ENCODE data around the gene LAMA4. TPM values are rescaled to one million over a fixed set of nuclear protein-coding genes. Genes with fewer than 3 reads are reported as not detected.

Gene LAMA4, protein sequence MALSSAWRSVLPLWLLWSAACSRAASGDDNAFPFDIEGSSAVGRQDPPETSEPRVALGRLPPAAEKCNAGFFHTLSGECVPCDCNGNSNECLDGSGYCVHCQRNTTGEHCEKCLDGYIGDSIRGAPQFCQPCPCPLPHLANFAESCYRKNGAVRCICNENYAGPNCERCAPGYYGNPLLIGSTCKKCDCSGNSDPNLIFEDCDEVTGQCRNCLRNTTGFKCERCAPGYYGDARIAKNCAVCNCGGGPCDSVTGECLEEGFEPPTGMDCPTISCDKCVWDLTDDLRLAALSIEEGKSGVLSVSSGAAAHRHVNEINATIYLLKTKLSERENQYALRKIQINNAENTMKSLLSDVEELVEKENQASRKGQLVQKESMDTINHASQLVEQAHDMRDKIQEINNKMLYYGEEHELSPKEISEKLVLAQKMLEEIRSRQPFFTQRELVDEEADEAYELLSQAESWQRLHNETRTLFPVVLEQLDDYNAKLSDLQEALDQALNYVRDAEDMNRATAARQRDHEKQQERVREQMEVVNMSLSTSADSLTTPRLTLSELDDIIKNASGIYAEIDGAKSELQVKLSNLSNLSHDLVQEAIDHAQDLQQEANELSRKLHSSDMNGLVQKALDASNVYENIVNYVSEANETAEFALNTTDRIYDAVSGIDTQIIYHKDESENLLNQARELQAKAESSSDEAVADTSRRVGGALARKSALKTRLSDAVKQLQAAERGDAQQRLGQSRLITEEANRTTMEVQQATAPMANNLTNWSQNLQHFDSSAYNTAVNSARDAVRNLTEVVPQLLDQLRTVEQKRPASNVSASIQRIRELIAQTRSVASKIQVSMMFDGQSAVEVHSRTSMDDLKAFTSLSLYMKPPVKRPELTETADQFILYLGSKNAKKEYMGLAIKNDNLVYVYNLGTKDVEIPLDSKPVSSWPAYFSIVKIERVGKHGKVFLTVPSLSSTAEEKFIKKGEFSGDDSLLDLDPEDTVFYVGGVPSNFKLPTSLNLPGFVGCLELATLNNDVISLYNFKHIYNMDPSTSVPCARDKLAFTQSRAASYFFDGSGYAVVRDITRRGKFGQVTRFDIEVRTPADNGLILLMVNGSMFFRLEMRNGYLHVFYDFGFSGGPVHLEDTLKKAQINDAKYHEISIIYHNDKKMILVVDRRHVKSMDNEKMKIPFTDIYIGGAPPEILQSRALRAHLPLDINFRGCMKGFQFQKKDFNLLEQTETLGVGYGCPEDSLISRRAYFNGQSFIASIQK (N-terminal part only)
- not detected for total RNA-seq

- H3K27me3 Mint-ChIP-seq = peaks cover 35% of the 10 kb centered on the region
- H3K27ac Mint-ChIP-seq = peak within 1 kb of the TSS; percentile 31
- H3K36me3 Mint-ChIP-seq = no peaks in the 10 kb centered on the region
- peaks cover 12% of the 10 kb centered on the region for H3K4me1 Mint-ChIP-seq
- peak; percentile 22 for DNase-seq
- H3K4me3 Mint-ChIP-seq = peak within 1 kb of the TSS; percentile 65
- no peaks in the 10 kb centered on the region for H3K9me3 Mint-ChIP-seq
These were observed at the start of gene LAMA4 for GRCh38 chr6:112253841-112254816. Gene LAMA4, minus strand, starts transcription at chr6:112254567. Its CDS starts 417 bp downstream, at chr6:112254150.

DNA sequence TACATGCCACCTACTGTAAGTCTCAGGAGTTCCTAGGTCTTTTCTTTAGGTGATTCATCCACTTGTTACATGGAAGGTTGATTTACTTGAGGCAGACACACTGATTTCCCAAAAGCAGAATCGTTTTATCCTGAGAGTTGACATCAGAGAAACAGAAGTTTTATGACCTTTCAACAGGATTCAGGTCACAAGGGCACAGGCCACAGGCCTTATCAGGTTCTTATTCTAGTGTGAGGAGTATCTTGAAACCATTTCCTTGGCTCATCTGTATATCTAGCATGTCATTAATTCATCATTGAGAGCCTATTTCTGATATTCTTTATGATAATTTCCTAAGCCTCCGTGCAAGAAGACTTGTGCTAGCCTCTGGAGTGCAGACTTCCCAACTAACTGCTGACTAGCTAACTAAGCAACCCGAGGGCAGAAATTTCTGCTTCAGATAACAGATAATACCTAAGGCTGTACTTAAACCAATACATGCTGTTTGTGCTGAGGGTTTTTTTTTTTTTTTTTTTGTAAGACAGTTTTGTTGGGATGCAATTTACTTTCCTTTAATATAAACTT lies 47.9 kb upstream of the LAMA4 start:
- H3K9me3 Mint-ChIP-seq = no peaks in the 10 kb centered on the region
- no peak for DNase-seq
- peaks cover 17% of the 10 kb centered on the region for H3K27me3 Mint-ChIP-seq
- no peaks in the 10 kb centered on the region for H3K4me1 Mint-ChIP-seq
- no peak overlapping the region for H3K27ac Mint-ChIP-seq
- H3K36me3 Mint-ChIP-seq = no peaks in the 10 kb centered on the region
- no peak overlapping the region for H3K4me3 Mint-ChIP-seq

DNA sequence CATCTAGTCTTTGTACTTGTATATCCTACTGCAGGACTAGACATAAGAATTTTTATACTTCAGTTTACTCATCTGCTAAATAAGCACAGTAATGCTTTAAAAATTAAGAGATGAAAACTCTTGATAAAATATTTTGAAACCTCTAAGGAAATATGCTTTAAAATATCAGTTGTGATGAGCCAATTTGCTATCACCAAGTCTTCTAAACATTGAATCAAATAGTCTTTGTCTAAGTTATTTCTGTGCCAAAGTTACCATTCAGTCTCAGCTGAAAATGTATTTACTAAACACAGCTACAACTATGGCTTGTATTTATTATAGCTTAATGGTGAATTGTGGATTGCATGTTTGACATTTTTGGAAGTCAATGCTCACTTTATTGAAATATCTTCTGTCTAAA lies 46.5 kb upstream of the LAMA4 start:
- Mint-ChIP-seq H3K27ac (no peak overlapping the region), H3K9me3 (no peaks in the 10 kb centered on the region), H3K4me3 (no peak overlapping the region), H3K36me3 (no peaks in the 10 kb centered on the region), H3K4me1 (no peaks in the 10 kb centered on the region), H3K27me3 (peaks cover 11% of the 10 kb centered on the region)
- no peak for DNase-seq

GRCh38 chr6:112298816-112299281 lies 44.5 kb upstream of the LAMA4 start:
- DNase-seq = no peak
- H3K27ac Mint-ChIP-seq = no peak overlapping the region
- H3K9me3 Mint-ChIP-seq = no peaks in the 10 kb centered on the region
- H3K4me3 Mint-ChIP-seq = no peak overlapping the region
- no peaks in the 10 kb centered on the region for H3K36me3 Mint-ChIP-seq
- peaks cover 10% of the 10 kb centered on the region for H3K27me3 Mint-ChIP-seq
- no peaks in the 10 kb centered on the region for H3K4me1 Mint-ChIP-seq

- Mint-ChIP-seq H3K36me3 (no peaks in the 10 kb centered on the region), H3K27ac (no peak overlapping the region), H3K27me3 (peaks cover 10% of the 10 kb centered on the region), H3K9me3 (no peaks in the 10 kb centered on the region), H3K4me3 (no peak overlapping the region), H3K4me1 (no peaks in the 10 kb centered on the region)
- DNase-seq = no peak
These were observed 43.8 kb upstream of the LAMA4 start for GRCh38 chr6:112298021-112298745.

DNA sequence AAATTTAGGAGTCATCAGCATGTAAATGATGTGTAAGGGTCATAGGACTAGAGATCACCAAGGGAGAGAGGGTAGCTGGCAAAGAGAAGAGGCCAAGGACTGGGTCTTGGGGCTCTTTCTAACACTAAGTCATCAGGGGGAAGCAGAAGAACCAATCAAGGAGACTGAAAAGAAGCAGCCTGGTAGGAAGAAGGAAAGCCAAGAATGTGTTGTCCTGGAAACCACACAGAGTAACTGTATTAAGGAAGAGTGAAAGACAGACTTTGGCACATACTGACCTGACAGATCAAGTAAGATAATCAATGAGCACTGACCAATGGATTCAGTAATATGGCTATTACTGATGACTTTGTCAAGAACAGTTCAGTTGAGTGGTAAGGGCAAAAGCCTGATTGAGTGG lies 42.3 kb upstream of the LAMA4 start:
- Mint-ChIP-seq H3K4me3 (no peak overlapping the region), H3K27me3 (peaks cover 15% of the 10 kb centered on the region), H3K27ac (no peak overlapping the region), H3K36me3 (no peaks in the 10 kb centered on the region), H3K9me3 (no peaks in the 10 kb centered on the region), H3K4me1 (no peaks in the 10 kb centered on the region)
- no peak for DNase-seq

DNA sequence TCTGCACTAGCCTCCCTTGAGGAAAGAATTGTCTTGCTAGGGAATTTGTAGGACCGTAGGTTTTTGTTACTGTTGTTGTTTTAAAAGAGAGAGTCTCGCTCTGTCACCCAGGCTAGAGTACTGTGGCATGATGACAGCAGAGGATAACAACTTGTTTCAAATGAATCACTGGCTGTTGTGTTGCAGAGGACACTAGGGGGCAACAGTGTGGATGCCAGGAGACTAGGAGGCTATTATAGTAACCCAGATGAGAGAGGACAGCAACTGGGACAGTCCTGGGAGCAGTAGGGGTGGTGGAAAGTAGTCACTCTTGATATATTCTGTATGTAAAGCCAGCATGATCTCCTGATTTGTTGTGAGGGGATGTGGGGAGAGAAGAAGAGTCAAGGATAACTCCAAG lies 41.8 kb upstream of the LAMA4 start:
- H3K4me3 Mint-ChIP-seq = no peak overlapping the region
- no peaks in the 10 kb centered on the region for H3K4me1 Mint-ChIP-seq
- no peak for DNase-seq
- H3K27me3 Mint-ChIP-seq = peaks cover 19% of the 10 kb centered on the region
- H3K36me3 Mint-ChIP-seq = no peaks in the 10 kb centered on the region
- no peaks in the 10 kb centered on the region for H3K9me3 Mint-ChIP-seq
- H3K27ac Mint-ChIP-seq = no peak overlapping the region

DNA sequence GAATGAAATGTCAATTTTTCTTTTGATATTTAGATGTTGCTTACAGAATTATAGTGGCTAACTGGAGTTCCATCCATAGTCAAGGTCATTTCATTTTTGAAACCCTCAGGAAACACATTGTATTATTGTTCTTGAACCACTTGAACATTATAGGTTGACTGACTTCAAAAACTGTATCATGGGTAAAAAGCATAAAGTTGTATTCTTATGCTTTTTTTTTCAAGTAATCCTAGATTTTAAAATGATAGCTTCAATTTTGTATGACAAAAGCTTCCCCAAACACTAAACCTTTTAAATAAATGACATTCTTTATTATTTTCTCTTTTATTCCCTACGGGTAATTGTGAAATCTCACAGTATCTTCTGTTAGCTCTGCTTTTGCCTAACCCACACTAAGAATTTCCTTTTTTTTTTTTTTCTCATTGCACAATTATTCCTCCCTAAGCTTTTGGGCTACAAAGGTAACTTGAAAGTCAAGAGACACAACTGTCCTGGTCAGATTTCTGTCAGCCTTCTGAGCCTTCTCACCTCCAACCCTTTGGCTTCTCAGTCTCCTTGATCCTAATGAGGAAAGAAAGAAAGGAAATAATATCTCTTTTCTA lies 36.9 kb upstream of the LAMA4 start:
- no peaks in the 10 kb centered on the region for H3K9me3 Mint-ChIP-seq
- no peak overlapping the region for H3K27ac Mint-ChIP-seq
- H3K36me3 Mint-ChIP-seq = no peaks in the 10 kb centered on the region
- DNase-seq = no peak
- peaks cover 11% of the 10 kb centered on the region for H3K4me1 Mint-ChIP-seq
- peaks cover 27% of the 10 kb centered on the region for H3K27me3 Mint-ChIP-seq
- no peak overlapping the region for H3K4me3 Mint-ChIP-seq

- Mint-ChIP-seq H3K27ac (no peak overlapping the region), H3K27me3 (peaks cover 23% of the 10 kb centered on the region)
These were observed 34.7 kb upstream of the LAMA4 start for GRCh38 chr6:112289038-112289566.

GRCh38 chr6:112288475-112288874 lies 34.1 kb upstream of the LAMA4 start:
- H3K36me3 Mint-ChIP-seq = no peaks in the 10 kb centered on the region
- no peak for DNase-seq
- H3K4me1 Mint-ChIP-seq = peaks cover 18% of the 10 kb centered on the region
- no peak overlapping the region for H3K4me3 Mint-ChIP-seq
- H3K27me3 Mint-ChIP-seq = peaks cover 29% of the 10 kb centered on the region
- no peak overlapping the region for H3K27ac Mint-ChIP-seq
- no peaks in the 10 kb centered on the region for H3K9me3 Mint-ChIP-seq

More at GRCh38 chr6:112289038-112289566, 34.7 kb upstream of the LAMA4 start:
- no peak for DNase-seq
- Mint-ChIP-seq H3K4me1 (peaks cover 18% of the 10 kb centered on the region), H3K36me3 (no peaks in the 10 kb centered on the region), H3K4me3 (no peak overlapping the region), H3K9me3 (no peaks in the 10 kb centered on the region)

DNA sequence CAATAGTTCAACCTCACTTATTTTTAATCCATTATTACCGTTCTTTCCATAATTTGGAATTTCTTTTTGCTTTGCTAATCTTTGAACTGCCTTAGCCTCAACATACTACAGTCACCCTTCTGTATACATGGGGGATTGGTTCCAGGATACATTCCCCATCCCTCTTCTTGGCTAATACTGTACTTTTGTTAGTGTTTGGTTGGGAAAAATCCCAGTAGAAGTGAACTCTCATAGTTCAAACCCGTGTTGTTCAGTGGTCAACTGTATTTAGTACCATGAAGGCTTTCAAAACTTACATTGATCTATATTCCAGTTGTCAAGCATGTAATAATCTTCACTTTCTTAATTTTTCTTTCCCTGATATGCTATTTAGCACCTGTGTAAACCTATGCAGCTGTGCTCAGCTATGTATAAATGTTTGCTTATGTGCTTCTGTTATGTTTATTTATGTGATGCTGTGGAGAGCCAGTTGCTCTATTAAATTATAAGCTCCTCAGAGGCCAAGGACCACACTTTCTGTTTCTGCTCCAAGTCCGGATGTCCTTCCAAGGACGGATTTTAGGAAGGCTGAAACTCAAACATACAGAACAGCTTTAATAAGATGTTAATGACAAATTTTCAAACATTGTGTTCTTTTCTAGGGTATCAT lies 33.3 kb upstream of the LAMA4 start:
- no peak overlapping the region for H3K4me3 Mint-ChIP-seq

DNA sequence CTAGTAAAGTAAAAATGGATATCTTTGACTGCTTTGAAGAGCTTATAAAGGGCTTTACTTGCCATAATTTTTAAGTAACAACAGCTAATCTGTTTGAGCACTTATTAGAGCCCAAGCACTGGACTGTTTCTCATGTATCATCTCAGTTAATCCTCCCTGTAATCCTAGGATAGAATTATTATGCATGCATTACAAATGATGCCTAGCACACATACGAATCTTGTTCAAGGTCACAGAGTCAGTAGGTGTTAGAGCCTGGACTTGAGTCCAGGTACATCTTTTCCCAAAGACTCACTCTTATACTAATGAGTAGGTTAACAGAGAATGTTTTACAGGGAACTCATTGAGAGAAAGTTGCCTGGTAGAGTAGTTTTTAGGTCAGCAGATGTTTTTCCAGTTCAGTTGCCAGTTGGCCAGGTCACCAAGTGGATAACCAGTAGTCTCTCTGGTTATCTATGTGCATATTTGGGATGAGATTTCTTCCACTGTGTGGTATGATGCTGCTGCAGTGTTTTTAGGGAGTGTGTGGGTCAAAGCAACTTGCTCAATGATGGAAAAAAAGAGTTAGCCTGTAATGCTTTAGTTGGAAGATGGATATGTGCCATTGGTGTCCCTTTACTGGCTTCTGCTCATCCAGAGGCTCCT lies 32.3 kb upstream of the LAMA4 start:
- H3K36me3 Mint-ChIP-seq = no peaks in the 10 kb centered on the region
- no peak overlapping the region for H3K4me3 Mint-ChIP-seq
- H3K4me1 Mint-ChIP-seq = peaks cover 18% of the 10 kb centered on the region
- peaks cover 33% of the 10 kb centered on the region for H3K27me3 Mint-ChIP-seq
- no peaks in the 10 kb centered on the region for H3K9me3 Mint-ChIP-seq
- DNase-seq = no peak
- no peak overlapping the region for H3K27ac Mint-ChIP-seq

More for the DNA sequence above, 33.3 kb upstream of the LAMA4 start:
- Mint-ChIP-seq H3K27ac (no peak overlapping the region), H3K27me3 (peaks cover 35% of the 10 kb centered on the region), H3K36me3 (no peaks in the 10 kb centered on the region), H3K9me3 (no peaks in the 10 kb centered on the region), H3K4me1 (peaks cover 18% of the 10 kb centered on the region)
- no peak for DNase-seq

All from activated naive CD8-positive, alpha-beta T cell treated with anti-CD3 and anti-CD28 coated beads for 36 hours (primary cell).